WTC11 (cell line): ENCODE results near the gene SLC15A1. TPM values are rescaled to one million over a fixed set of nuclear protein-coding genes. Genes with fewer than 3 reads are reported as not detected.

Experiments
- ATAC-seq: fragments of 200-7000 bp; cut with Tn5 transposase; 2 replicates; pipeline ENCODE4 v1.10.0; 2021; ENCODE audit warnings: mild to moderate bottlenecking, moderate library complexity
- CTCF ChIA-PET: fragments of 300-600 bp; sonication (Branson Sonifier 250); formaldehyde crosslinking; loops from one replicate; lab custom pipeline; 2021; ENCODE audit warnings: antibody characterized with exemption; lab: Charles Lee
- POLR2A ChIA-PET: fragments of 350-600 bp; sonication (Branson Sonifier 250); formaldehyde crosslinking; loops from one replicate; lab custom pipeline; 2021; ENCODE audit warnings: antibody characterized with exemption; lab: Charles Lee
- DNase-seq: peaks from one replicate; pipeline ENCODE4 v3.0.0; 2021; ENCODE audit warnings: low spot score
- H3K27ac Mint-ChIP-seq: 2 replicates; pipeline ENCODE4 v1.8.0; 2021; ENCODE audit warnings: mixed read lengths
- H3K27me3 Mint-ChIP-seq: 2 replicates; pipeline ENCODE4 v1.8.0; 2021; ENCODE audit warnings: low read depth, mild to moderate bottlenecking, moderate library complexity, mixed read lengths
- H3K36me3 Mint-ChIP-seq: 2 replicates; pipeline ENCODE4 v1.8.0; 2021; ENCODE audit warnings: mixed read lengths
- H3K4me1 Mint-ChIP-seq: 2 replicates; pipeline ENCODE4 v1.8.0; 2022; ENCODE audit warnings: mixed read lengths
- H3K4me3 Mint-ChIP-seq: 2 replicates; pipeline ENCODE4 v1.8.0; 2021; ENCODE audit warnings: mild to moderate bottlenecking, moderate library complexity, mixed read lengths
- H3K9me3 Mint-ChIP-seq: 2 replicates; pipeline ENCODE4 v1.8.0; 2021; ENCODE audit warnings: mixed read lengths
- CBFB ChIP-seq: sonication (generic); formaldehyde crosslinking; IDR thresholded peaks from 2 replicates; pipeline ENCODE4 v1.8.1; 2022; ENCODE audit warnings: mild to moderate bottlenecking, low read depth, missing genetic modification reagents
- ELF4 ChIP-seq: sonication (generic); formaldehyde crosslinking; IDR thresholded peaks from 2 replicates; pipeline ENCODE4 v1.8.1; 2022; ENCODE audit warnings: low read depth, mild to moderate bottlenecking, moderate library complexity, missing genetic modification reagents
- EMX1 ChIP-seq: fragments of 250-450 bp; sonication (Bioruptor Pico); IDR thresholded peaks from 2 replicates; pipeline ENCODE4 v1.8.0; 2021; ENCODE audit warnings: mild to moderate bottlenecking
- ESRRA ChIP-seq: sonication (generic); formaldehyde crosslinking; IDR thresholded peaks from 2 replicates; pipeline ENCODE4 v1.8.1; 2022; ENCODE audit warnings: mild to moderate bottlenecking, missing genetic modification reagents, borderline replicate concordance
- FOXJ3 ChIP-seq: sonication (generic); formaldehyde crosslinking; IDR thresholded peaks from 2 replicates; pipeline ENCODE4 v1.9.0; 2021; ENCODE audit warnings: missing genetic modification reagents, mild to moderate bottlenecking, borderline replicate concordance
- GRHL2 ChIP-seq: fragments of 250-450 bp; sonication (Bioruptor Pico); IDR thresholded peaks from 2 replicates; pipeline ENCODE4 v1.8.0; 2022; ENCODE audit warnings: mild to moderate bottlenecking, moderate library complexity; ENCODE audit not compliant: insufficient replicate concordance, severe bottlenecking
- HMGA2 ChIP-seq: fragments of 250-450 bp; sonication (Bioruptor Pico); IDR thresholded peaks from 2 replicates; pipeline ENCODE4 v1.4.0; 2021; ENCODE audit warnings: mild to moderate bottlenecking, moderate library complexity
- NFATC4 ChIP-seq: fragments of 250-450 bp; sonication (Bioruptor Pico); IDR thresholded peaks from 2 replicates; pipeline ENCODE4 v1.9.0; 2021; ENCODE audit warnings: mild to moderate bottlenecking
- NFYB ChIP-seq: sonication (generic); formaldehyde crosslinking; conservative IDR thresholded peaks from 2 replicates; pipeline ENCODE4 v1.8.0; 2022; ENCODE audit warnings: low read depth, missing genetic modification reagents
- NR3C1 ChIP-seq: sonication (generic); formaldehyde crosslinking; conservative IDR thresholded peaks from 2 replicates; pipeline ENCODE4 v1.8.1; 2023; ENCODE audit warnings: low read depth, mild to moderate bottlenecking, missing genetic modification reagents
- PRRX2 ChIP-seq: fragments of 250-450 bp; sonication (Bioruptor Pico); IDR thresholded peaks from 2 replicates; pipeline ENCODE4 v1.8.0; 2021; ENCODE audit warnings: mild to moderate bottlenecking
- SMAD3 ChIP-seq: sonication (generic); formaldehyde crosslinking; IDR thresholded peaks from 2 replicates; pipeline ENCODE4 v1.8.0; 2022; ENCODE audit warnings: missing genetic modification reagents, mild to moderate bottlenecking, borderline replicate concordance
- SMAD4 ChIP-seq: sonication (generic); formaldehyde crosslinking; IDR thresholded peaks from 2 replicates; pipeline ENCODE4 v1.8.0; 2022; ENCODE audit warnings: mild to moderate bottlenecking, missing genetic modification reagents
- ZNF121 ChIP-seq: sonication (generic); formaldehyde crosslinking; IDR thresholded peaks from 2 replicates; pipeline ENCODE4 v1.8.0; 2023; ENCODE audit warnings: missing genetic modification reagents
- ZNF396 ChIP-seq: fragments of 250-450 bp; sonication (Bioruptor Pico); IDR thresholded peaks from 2 replicates; pipeline ENCODE4 v1.8.0; 2021; ENCODE audit warnings: mild to moderate bottlenecking, moderate library complexity, borderline replicate concordance
- ZNF416 ChIP-seq: fragments of 250-450 bp; sonication (Bioruptor Pico); IDR thresholded peaks from 2 replicates; pipeline ENCODE4 v1.9.0; 2021; ENCODE audit warnings: mild to moderate bottlenecking, inconsistent platforms
- total RNA-seq: library from RNA; stranded (reverse); gene quantifications from 3 replicates; pipeline ENCODE4 v1.2.3, GENCODE V29; 2021
- TF ChIP-seq, protein P1 (sequence below): sonication (generic); formaldehyde crosslinking; conservative IDR thresholded peaks from 2 replicates; pipeline ENCODE4 v1.8.1; 2023; ENCODE audit warnings: mild to moderate bottlenecking, low read depth, missing genetic modification reagents, moderate library complexity
- TF ChIP-seq, protein P2 (sequence below): sonication (generic); formaldehyde crosslinking; IDR thresholded peaks from 2 replicates; pipeline ENCODE4 v1.8.1; 2022; ENCODE audit warnings: missing genetic modification reagents, borderline replicate concordance
- TF ChIP-seq, protein P3 (sequence below): sonication (generic); formaldehyde crosslinking; IDR thresholded peaks from 2 replicates; pipeline ENCODE4 v1.8.1; 2022; ENCODE audit warnings: mild to moderate bottlenecking, moderate library complexity, missing genetic modification reagents
- TF ChIP-seq, protein P4 (sequence below): fragments of 250-450 bp; sonication (Bioruptor Pico); IDR thresholded peaks from 2 replicates; pipeline ENCODE4 v1.9.0; 2021; ENCODE audit warnings: mild to moderate bottlenecking
- TF ChIP-seq, protein P5 (sequence below): sonication (generic); formaldehyde crosslinking; IDR thresholded peaks from 2 replicates; pipeline ENCODE4 v1.8.0; 2022; ENCODE audit warnings: mild to moderate bottlenecking, missing genetic modification reagents

SLC15A1 gene
- total RNA-seq, 1 experiment from 2014 or later, result 2.3 TPM

DNA sequence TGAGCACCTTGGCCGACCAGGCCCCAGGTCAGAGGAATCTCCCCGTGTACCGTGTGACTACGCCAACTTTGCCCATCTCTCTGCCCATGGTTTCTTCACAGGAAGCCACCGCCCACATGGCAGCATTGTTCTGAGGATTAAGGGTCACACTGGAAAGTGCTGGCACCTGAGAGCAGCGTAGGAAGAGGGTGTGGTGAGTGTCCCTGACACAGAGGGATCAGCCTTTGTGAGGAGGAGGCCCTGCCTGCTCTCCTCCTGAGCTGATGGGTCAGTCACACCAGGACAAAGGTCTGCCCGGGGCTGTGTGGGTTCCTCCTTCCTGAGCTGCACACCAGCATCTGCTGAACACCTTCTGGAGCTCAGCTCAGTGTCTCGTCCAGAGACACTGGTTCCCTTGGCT lies 32.2 kb upstream of the SLC15A1 start:
- Mint-ChIP-seq H3K27me3 (no peaks in the 10 kb centered on the region; the same call in 1 of the 2 replicates), H3K36me3 (no peaks in the 10 kb centered on the region), H3K4me3 (no peak overlapping the region), H3K9me3 (peaks cover 16% of the 10 kb centered on the region), H3K27ac (no peak overlapping the region), H3K4me1 (peaks cover 6% of the 10 kb centered on the region)
- CTCF ChIA-PET, result no interaction called here
- DNase-seq (no peak), ATAC-seq (no peak)
- no peak for TF ChIP-seq EMX1 (CRISPR knock-in tag)
- no peak for TF ChIP-seq NFYB (CRISPR knock-in tag)
- TF ChIP-seq FOXJ3, result no peak
- TF ChIP-seq, protein P1, sequence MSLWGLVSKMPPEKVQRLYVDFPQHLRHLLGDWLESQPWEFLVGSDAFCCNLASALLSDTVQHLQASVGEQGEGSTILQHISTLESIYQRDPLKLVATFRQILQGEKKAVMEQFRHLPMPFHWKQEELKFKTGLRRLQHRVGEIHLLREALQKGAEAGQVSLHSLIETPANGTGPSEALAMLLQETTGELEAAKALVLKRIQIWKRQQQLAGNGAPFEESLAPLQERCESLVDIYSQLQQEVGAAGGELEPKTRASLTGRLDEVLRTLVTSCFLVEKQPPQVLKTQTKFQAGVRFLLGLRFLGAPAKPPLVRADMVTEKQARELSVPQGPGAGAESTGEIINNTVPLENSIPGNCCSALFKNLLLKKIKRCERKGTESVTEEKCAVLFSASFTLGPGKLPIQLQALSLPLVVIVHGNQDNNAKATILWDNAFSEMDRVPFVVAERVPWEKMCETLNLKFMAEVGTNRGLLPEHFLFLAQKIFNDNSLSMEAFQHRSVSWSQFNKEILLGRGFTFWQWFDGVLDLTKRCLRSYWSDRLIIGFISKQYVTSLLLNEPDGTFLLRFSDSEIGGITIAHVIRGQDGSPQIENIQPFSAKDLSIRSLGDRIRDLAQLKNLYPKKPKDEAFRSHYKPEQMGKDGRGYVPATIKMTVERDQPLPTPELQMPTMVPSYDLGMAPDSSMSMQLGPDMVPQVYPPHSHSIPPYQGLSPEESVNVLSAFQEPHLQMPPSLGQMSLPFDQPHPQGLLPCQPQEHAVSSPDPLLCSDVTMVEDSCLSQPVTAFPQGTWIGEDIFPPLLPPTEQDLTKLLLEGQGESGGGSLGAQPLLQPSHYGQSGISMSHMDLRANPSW, result no peak
- no peak for TF ChIP-seq HMGA2 (CRISPR knock-in tag)
- no peak for TF ChIP-seq ELF4 (CRISPR knock-in tag)
- no peak for TF ChIP-seq ZNF121 (CRISPR knock-in tag)
- TF ChIP-seq CBFB, result no peak
- TF ChIP-seq ZNF396 (CRISPR knock-in tag), result no peak
- TF ChIP-seq NR3C1 (CRISPR knock-in tag), result no peak
- POLR2A ChIA-PET, result no interaction called here

DNA sequence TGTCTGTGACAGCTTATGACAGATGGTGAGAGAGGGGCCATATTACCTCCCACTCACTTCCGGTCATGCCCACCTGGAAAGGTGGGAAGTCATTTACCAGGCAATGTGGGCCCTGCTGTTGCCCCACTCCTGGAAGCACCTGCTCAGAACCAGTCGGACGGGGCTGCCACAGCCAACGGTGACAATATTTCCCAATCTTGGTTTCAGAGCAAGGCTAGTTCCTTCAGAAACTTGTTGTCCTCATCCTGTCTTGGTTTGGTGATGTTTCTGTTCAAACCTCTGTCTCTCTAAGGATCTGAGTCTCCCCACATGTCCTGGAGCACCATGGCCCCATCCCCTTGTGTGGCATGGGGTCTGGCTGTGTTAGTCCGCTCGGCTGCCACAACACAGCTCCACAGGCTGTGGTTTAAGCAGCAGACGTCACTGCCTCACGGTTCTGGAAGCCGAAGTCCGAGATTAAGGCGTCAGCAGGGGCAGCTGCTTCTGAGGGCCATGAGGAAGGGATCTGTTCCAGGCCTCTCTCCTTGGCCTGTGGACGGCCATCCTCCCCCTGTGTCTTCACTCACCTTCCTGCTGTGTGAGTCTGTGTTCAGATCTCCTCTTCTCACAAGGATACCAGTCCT lies 31.5 kb upstream of the SLC15A1 start:
- ChIA-PET CTCF (no interaction called here), POLR2A (no interaction called here)
- no peak for ATAC-seq
- H3K9me3 Mint-ChIP-seq, result peaks cover 11% of the 10 kb centered on the region
- H3K4me1 Mint-ChIP-seq, result peaks cover 5% of the 10 kb centered on the region
- no peak overlapping the region for H3K4me3 Mint-ChIP-seq
- DNase-seq, result no peak
- H3K27me3 Mint-ChIP-seq, result no peaks in the 10 kb centered on the region; the same call in 1 of the 2 replicates
- H3K27ac Mint-ChIP-seq, result no peak overlapping the region
- H3K36me3 Mint-ChIP-seq, result no peaks in the 10 kb centered on the region
- TF ChIP-seq ZNF416 (no peak), PRRX2 (CRISPR knock-in tag) (no peak), SMAD4 (CRISPR knock-in tag) (no peak), GRHL2 (CRISPR knock-in tag) (no peak), NFATC4 (CRISPR knock-in tag) (no peak), SMAD3 (CRISPR knock-in tag) (no peak), ESRRA (CRISPR knock-in tag) (no peak)
- TF ChIP-seq, protein P2, sequence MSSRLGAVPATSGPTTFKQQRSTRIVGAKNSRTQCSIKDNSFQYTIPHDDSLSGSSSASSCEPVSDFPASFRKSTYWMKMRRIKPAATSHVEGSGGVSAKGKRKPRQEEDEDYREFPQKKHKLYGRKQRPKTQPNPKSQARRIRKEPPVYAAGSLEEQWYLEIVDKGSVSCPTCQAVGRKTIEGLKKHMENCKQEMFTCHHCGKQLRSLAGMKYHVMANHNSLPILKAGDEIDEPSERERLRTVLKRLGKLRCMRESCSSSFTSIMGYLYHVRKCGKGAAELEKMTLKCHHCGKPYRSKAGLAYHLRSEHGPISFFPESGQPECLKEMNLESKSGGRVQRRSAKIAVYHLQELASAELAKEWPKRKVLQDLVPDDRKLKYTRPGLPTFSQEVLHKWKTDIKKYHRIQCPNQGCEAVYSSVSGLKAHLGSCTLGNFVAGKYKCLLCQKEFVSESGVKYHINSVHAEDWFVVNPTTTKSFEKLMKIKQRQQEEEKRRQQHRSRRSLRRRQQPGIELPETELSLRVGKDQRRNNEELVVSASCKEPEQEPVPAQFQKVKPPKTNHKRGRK (CRISPR knock-in tag), result no peak
- TF ChIP-seq, protein P3, sequence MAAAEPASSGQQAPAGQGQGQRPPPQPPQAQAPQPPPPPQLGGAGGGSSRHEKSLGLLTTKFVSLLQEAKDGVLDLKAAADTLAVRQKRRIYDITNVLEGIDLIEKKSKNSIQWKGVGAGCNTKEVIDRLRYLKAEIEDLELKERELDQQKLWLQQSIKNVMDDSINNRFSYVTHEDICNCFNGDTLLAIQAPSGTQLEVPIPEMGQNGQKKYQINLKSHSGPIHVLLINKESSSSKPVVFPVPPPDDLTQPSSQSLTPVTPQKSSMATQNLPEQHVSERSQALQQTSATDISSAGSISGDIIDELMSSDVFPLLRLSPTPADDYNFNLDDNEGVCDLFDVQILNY (CRISPR knock-in tag), result no peak
- TF ChIP-seq, protein P4, sequence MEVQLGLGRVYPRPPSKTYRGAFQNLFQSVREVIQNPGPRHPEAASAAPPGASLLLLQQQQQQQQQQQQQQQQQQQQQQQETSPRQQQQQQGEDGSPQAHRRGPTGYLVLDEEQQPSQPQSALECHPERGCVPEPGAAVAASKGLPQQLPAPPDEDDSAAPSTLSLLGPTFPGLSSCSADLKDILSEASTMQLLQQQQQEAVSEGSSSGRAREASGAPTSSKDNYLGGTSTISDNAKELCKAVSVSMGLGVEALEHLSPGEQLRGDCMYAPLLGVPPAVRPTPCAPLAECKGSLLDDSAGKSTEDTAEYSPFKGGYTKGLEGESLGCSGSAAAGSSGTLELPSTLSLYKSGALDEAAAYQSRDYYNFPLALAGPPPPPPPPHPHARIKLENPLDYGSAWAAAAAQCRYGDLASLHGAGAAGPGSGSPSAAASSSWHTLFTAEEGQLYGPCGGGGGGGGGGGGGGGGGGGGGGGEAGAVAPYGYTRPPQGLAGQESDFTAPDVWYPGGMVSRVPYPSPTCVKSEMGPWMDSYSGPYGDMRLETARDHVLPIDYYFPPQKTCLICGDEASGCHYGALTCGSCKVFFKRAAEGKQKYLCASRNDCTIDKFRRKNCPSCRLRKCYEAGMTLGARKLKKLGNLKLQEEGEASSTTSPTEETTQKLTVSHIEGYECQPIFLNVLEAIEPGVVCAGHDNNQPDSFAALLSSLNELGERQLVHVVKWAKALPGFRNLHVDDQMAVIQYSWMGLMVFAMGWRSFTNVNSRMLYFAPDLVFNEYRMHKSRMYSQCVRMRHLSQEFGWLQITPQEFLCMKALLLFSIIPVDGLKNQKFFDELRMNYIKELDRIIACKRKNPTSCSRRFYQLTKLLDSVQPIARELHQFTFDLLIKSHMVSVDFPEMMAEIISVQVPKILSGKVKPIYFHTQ (CRISPR knock-in tag), result no peak
- TF ChIP-seq, protein P5, sequence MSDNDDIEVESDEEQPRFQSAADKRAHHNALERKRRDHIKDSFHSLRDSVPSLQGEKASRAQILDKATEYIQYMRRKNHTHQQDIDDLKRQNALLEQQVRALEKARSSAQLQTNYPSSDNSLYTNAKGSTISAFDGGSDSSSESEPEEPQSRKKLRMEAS (CRISPR knock-in tag), result no peak
- TF ChIP-seq, protein P1, result no peak
